ENCODE data around the gene AMOTL2.

Gene AMOTL2

GRCh38 chr3:134392336-134392983 is 18.2 kb upstream of the AMOTL2 start:
- H3K4me3 ChIP-seq (ENCODE audit: control insufficient read depth, low read depth, low read length): no peak overlapping the region
- DNase-seq (ENCODE audit: low read depth): no peak
- TF ChIP-seq CTCF (IDR thresholded peaks at IDR 0.05; ENCODE audit: control insufficient read depth, insufficient read depth, low read depth, low read length, missing control alignments): no peak

GRCh38 chr3:134389865-134390264 is 15.6 kb upstream of the AMOTL2 start:
- no peak for DNase-seq (ENCODE audit: low read depth)
- H3K4me3 ChIP-seq (ENCODE audit: control insufficient read depth, low read depth, low read length): no peak overlapping the region
- no peak for TF ChIP-seq CTCF (IDR thresholded peaks at IDR 0.05; ENCODE audit: control insufficient read depth, insufficient read depth, low read depth, low read length, missing control alignments)

- no peak for TF ChIP-seq CTCF (IDR thresholded peaks at IDR 0.05; ENCODE audit: control insufficient read depth, insufficient read depth, low read depth, low read length, missing control alignments)
- no peak overlapping the region for H3K4me3 ChIP-seq (ENCODE audit: control insufficient read depth, low read depth, low read length)
These were observed 14.7 kb upstream of the AMOTL2 start for GRCh38 chr3:134388788-134389485.

GRCh38 chr3:134388292-134388691 is 14.0 kb upstream of the AMOTL2 start:
- DNase-seq (ENCODE audit: low read depth): no peak
- no peak overlapping the region for H3K4me3 ChIP-seq (ENCODE audit: control insufficient read depth, low read depth, low read length)
- TF ChIP-seq CTCF (IDR thresholded peaks at IDR 0.05; ENCODE audit: control insufficient read depth, insufficient read depth, low read depth, low read length, missing control alignments): no peak

More at GRCh38 chr3:134388788-134389485, 14.7 kb upstream of the AMOTL2 start:
- DNase-seq (ENCODE audit: low read depth): no peak

GRCh38 chr3:134387293-134387692 is 13.0 kb upstream of the AMOTL2 start:
- no peak for DNase-seq (ENCODE audit: low read depth)

GRCh38 chr3:134384963-134385362 is 10.7 kb upstream of the AMOTL2 start:
- TF ChIP-seq CTCF (IDR thresholded peaks at IDR 0.05; ENCODE audit: control insufficient read depth, insufficient read depth, low read depth, low read length, missing control alignments): no peak
- DNase-seq (ENCODE audit: low read depth): no peak
- no peak overlapping the region for H3K4me3 ChIP-seq (ENCODE audit: control insufficient read depth, low read depth, low read length)

More at GRCh38 chr3:134387293-134387692, 13.0 kb upstream of the AMOTL2 start:
- no peak for TF ChIP-seq CTCF (IDR thresholded peaks at IDR 0.05; ENCODE audit: control insufficient read depth, insufficient read depth, low read depth, low read length, missing control alignments)
- no peak overlapping the region for H3K4me3 ChIP-seq (ENCODE audit: control insufficient read depth, low read depth, low read length)
